ENCODE measurements around the gene ATP13A2. TPM values are rescaled to one million over a fixed set of nuclear protein-coding genes. Genes with fewer than 3 reads are reported as not detected.

The ATP13A2 gene
- 16.9 and 52.5 TPM in 2 replicates for total RNA-seq

GRCh38 chr1:17011439-17012307 lies at the start of gene ATP13A2:
TSS of gene ATP13A2 (minus strand) at chr1:17011928. CDS start at chr1:17011738, 190 bp downstream.

DNA sequence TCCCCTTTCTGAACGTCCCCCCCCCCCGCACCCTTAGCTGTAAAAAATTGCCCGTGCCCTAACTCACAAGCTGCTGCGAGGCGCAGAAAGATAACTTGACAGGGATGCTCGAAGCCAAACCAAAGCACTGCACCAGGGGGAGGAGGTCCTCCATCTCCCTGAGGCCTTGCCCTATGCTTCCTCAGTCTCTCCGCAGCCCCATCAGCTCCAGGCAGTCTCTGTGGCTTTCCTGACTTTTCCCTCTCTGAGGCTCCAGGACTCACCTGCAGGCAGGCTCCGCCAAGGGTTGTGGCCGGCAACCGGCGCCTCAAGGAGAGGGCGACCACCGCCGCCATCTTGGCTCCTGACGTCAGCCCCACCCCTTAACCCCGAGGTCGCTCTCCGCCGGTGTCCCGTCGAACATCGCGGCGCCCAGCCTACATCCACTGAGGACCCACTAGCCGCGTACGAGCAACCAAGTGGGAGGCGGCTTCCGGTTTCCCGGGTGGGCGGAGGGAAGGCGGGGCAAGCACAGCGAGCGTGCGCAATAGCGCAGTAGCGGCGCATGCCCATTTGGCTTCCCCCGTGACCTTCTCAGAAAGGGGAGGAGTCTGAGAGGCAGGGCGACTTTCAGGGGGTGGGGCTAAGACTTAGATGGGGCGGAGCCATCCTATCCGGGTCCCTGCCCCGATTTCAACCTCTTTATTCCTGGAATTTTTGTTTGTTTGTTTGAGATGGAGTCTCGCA lies 42.1 kb upstream of the ATP13A2 start, which contains the start of gene SDHB:
Gene SDHB, minus strand, starts transcription at position 348 of the 726 bp plus-strand sequence. Its CDS starts 13 bp downstream, at position 335.

GRCh38 chr1:16980473-16981268 lies 31.1 kb downstream of the ATP13A2 start, which contains the start of gene MFAP2:
TSS of gene MFAP2 (minus strand) at chr1:16980620. CDS start at chr1:16978273, 2,347 bp downstream.

Other genes starting within 250 kb of the ATP13A2 start
- under 0.01 TPM in 2 replicates for gene RNU1-2, start 115.9 kb downstream of the ATP13A2 start, total RNA-seq
- gene CROCC, start 90.0 kb downstream of the ATP13A2 start, total RNA-seq, result 17.2 and 17.4 TPM in 2 replicates
- 4.6 and 7.9 TPM in 2 replicates for gene MFAP2, start 31.3 kb downstream of the ATP13A2 start, total RNA-seq
- 106 and 146 TPM in 2 replicates for gene SDHB, start 42.1 kb upstream of the ATP13A2 start, total RNA-seq
- gene PADI2, start 107.5 kb upstream of the ATP13A2 start, total RNA-seq, result 0.19 and 0.56 TPM in 2 replicates
- gene PADI1, start 193.2 kb upstream of the ATP13A2 start, total RNA-seq, result under 0.01 and 0.28 TPM in 2 replicates
- gene PADI3, start 237.2 kb upstream of the ATP13A2 start, total RNA-seq, result not detected in 2 replicates

Measured in regular cardiac myocyte (primary cell).